WTC11 (cell line): ENCODE data around the gene PRSS38. TPM values are rescaled to one million over a fixed set of nuclear protein-coding genes. Genes with fewer than 3 reads are reported as not detected.

ENCODE experiments used
- ATAC-seq: fragments of 200-7000 bp; cut with Tn5 transposase; 2 replicates; pipeline ENCODE4 v1.10.0; 2021; ENCODE audit warnings: mild to moderate bottlenecking, moderate library complexity
- CTCF ChIA-PET: fragments of 300-600 bp; sonication (Branson Sonifier 250); formaldehyde crosslinking; loops from one replicate; lab custom pipeline; 2021; ENCODE audit warnings: antibody characterized with exemption; lab: Charles Lee
- POLR2A ChIA-PET: fragments of 350-600 bp; sonication (Branson Sonifier 250); formaldehyde crosslinking; loops from one replicate; lab custom pipeline; 2021; ENCODE audit warnings: antibody characterized with exemption; lab: Charles Lee
- DNase-seq: peaks from one replicate; pipeline ENCODE4 v3.0.0; 2021; ENCODE audit warnings: low spot score
- H3K27ac Mint-ChIP-seq: 2 replicates; pipeline ENCODE4 v1.8.0; 2021; ENCODE audit warnings: mixed read lengths
- H3K27me3 Mint-ChIP-seq: 2 replicates; pipeline ENCODE4 v1.8.0; 2021; ENCODE audit warnings: low read depth, mild to moderate bottlenecking, moderate library complexity, mixed read lengths
- H3K36me3 Mint-ChIP-seq: 2 replicates; pipeline ENCODE4 v1.8.0; 2021; ENCODE audit warnings: mixed read lengths
- H3K4me1 Mint-ChIP-seq: 2 replicates; pipeline ENCODE4 v1.8.0; 2022; ENCODE audit warnings: mixed read lengths
- H3K4me3 Mint-ChIP-seq: 2 replicates; pipeline ENCODE4 v1.8.0; 2021; ENCODE audit warnings: mild to moderate bottlenecking, moderate library complexity, mixed read lengths
- H3K9me3 Mint-ChIP-seq: 2 replicates; pipeline ENCODE4 v1.8.0; 2021; ENCODE audit warnings: mixed read lengths
- E2F4 ChIP-seq: sonication (generic); formaldehyde crosslinking; IDR thresholded peaks from 2 replicates; pipeline ENCODE4 v1.8.1; 2022; ENCODE audit warnings: low read depth, mild to moderate bottlenecking, moderate library complexity, missing genetic modification reagents, borderline replicate concordance
- ESRRA ChIP-seq: sonication (generic); formaldehyde crosslinking; IDR thresholded peaks from 2 replicates; pipeline ENCODE4 v1.8.1; 2022; ENCODE audit warnings: mild to moderate bottlenecking, missing genetic modification reagents, borderline replicate concordance
- FOXJ3 ChIP-seq: sonication (generic); formaldehyde crosslinking; IDR thresholded peaks from 2 replicates; pipeline ENCODE4 v1.9.0; 2021; ENCODE audit warnings: missing genetic modification reagents, mild to moderate bottlenecking, borderline replicate concordance
- FOXP4 ChIP-seq: sonication (generic); formaldehyde crosslinking; IDR thresholded peaks from 2 replicates; pipeline ENCODE4 v1.8.0; 2022; ENCODE audit warnings: mild to moderate bottlenecking, missing genetic modification reagents
- JUN ChIP-seq: sonication (generic); formaldehyde crosslinking; IDR thresholded peaks from 2 replicates; pipeline ENCODE4 v1.8.0; 2023; ENCODE audit warnings: mild to moderate bottlenecking, missing genetic modification reagents
- NFATC4 ChIP-seq: fragments of 250-450 bp; sonication (Bioruptor Pico); IDR thresholded peaks from 2 replicates; pipeline ENCODE4 v1.9.0; 2021; ENCODE audit warnings: mild to moderate bottlenecking
- NFE2L1 ChIP-seq: sonication (generic); formaldehyde crosslinking; IDR thresholded peaks from 2 replicates; pipeline ENCODE4 v1.8.1; 2023; ENCODE audit warnings: missing genetic modification reagents
- NR1H2 ChIP-seq: sonication (generic); formaldehyde crosslinking; IDR thresholded peaks from 2 replicates; pipeline ENCODE4 v1.9.0; 2021; ENCODE audit warnings: mild to moderate bottlenecking, moderate library complexity, missing genetic modification reagents
- RORB ChIP-seq: fragments of 250-450 bp; sonication (Bioruptor Pico); IDR thresholded peaks from 2 replicates; pipeline ENCODE4 v1.9.0; 2021; ENCODE audit warnings: mild to moderate bottlenecking
- TCF7 ChIP-seq: sonication (generic); formaldehyde crosslinking; IDR thresholded peaks from 2 replicates; pipeline ENCODE4 v1.8.0; 2022; ENCODE audit warnings: mild to moderate bottlenecking, low read depth, missing genetic modification reagents, moderate library complexity
- ZBTB21 ChIP-seq: sonication (generic); formaldehyde crosslinking; IDR thresholded peaks from 2 replicates; pipeline ENCODE4 v1.8.1; 2023; ENCODE audit warnings: mild to moderate bottlenecking, missing genetic modification reagents, borderline replicate concordance
- ZMAT4 ChIP-seq: fragments of 250-450 bp; sonication (Bioruptor Pico); IDR thresholded peaks from 2 replicates; pipeline ENCODE4 v1.9.0; 2021; ENCODE audit warnings: mild to moderate bottlenecking
- ZNF281 ChIP-seq: sonication (generic); formaldehyde crosslinking; IDR thresholded peaks from 2 replicates; pipeline ENCODE4 v1.8.0; 2023; ENCODE audit warnings: mild to moderate bottlenecking, missing genetic modification reagents
- ZNF423 ChIP-seq: fragments of 250-450 bp; sonication (Bioruptor Pico); IDR thresholded peaks from 2 replicates; pipeline ENCODE4 v2.1.2; 2022; ENCODE audit warnings: mild to moderate bottlenecking, moderate library complexity
- ZNF512 ChIP-seq: sonication (generic); formaldehyde crosslinking; IDR thresholded peaks from 2 replicates; pipeline ENCODE4 v1.8.1; 2022; ENCODE audit warnings: missing genetic modification reagents, borderline replicate concordance
- total RNA-seq: library from RNA; stranded (reverse); gene quantifications from 3 replicates; pipeline ENCODE4 v1.2.3, GENCODE V29; 2021

Gene PRSS38
- total RNA-seq, 1 experiment from 2014 or later = not detected

- no peak for TF ChIP-seq ZNF512 (CRISPR knock-in tag)
- no peak for TF ChIP-seq ZBTB21 (CRISPR knock-in tag)
- no peak for TF ChIP-seq NFE2L1 (CRISPR knock-in tag)
- TF ChIP-seq JUN = no peak
- no peak for TF ChIP-seq NFATC4
- no peak for TF ChIP-seq E2F4 (CRISPR knock-in tag)
- no peak for TF ChIP-seq ZNF281 (CRISPR knock-in tag)
- TF ChIP-seq FOXJ3 (CRISPR knock-in tag) = no peak
- no peak for TF ChIP-seq ZNF423 (CRISPR knock-in tag)
Measured at GRCh38 chr1:227785805-227786671, 29.4 kb upstream of the PRSS38 start (continued).

- Mint-ChIP-seq H3K27ac (no peak overlapping the region), H3K4me3 (peak overlapping the region; percentile 77), H3K9me3 (no peaks in the 10 kb centered on the region), H3K36me3 (peaks cover 4% of the 10 kb centered on the region; the same call in 1 of the 2 replicates), H3K27me3 (peaks cover 50% of the 10 kb centered on the region), H3K4me1 (peaks cover 9% of the 10 kb centered on the region)
- DNase-seq (no peak), ATAC-seq (no peak)
- ChIA-PET POLR2A (no interaction called here), CTCF (interaction anchor here (1.1 to 3.4 kb wide), 4 partner anchors 101 to 167 kb away, joined by 3 to 42 read pairs (median 4); no protein-coding TSS in a partner anchor)
- TF ChIP-seq TCF7 (CRISPR knock-in tag) (no peak), ZMAT4 (no peak), RORB (CRISPR knock-in tag) (no peak), NFATC4 (no peak), NR1H2 (CRISPR knock-in tag) (no peak), ESRRA (CRISPR knock-in tag) (no peak), FOXP4 (CRISPR knock-in tag) (no peak)
Measured at GRCh38 chr1:227786673-227787512, 28.6 kb upstream of the PRSS38 start.
